OCI-LY3 (cell line): ENCODE data around the gene KIF20B.

Experiments used
- EZH2phosphoT487 ChIP-seq: fragments of 200-600 bp; shearing (Covaris generic); IDR thresholded peaks from 2 replicates; pipeline ENCODE4 v1.6.1; 2018; ENCODE audit warnings: antibody characterized with exemption, mixed run types, low read depth
- TF ChIP-seq, protein P1 (sequence below): fragments of 200-600, 300-600 bp; sonication (generic); IDR thresholded peaks from 2 replicates; pipeline ENCODE4 v1.5.1; 2014; ENCODE audit warnings: antibody characterized with exemption, low read length, low read depth

DNA sequence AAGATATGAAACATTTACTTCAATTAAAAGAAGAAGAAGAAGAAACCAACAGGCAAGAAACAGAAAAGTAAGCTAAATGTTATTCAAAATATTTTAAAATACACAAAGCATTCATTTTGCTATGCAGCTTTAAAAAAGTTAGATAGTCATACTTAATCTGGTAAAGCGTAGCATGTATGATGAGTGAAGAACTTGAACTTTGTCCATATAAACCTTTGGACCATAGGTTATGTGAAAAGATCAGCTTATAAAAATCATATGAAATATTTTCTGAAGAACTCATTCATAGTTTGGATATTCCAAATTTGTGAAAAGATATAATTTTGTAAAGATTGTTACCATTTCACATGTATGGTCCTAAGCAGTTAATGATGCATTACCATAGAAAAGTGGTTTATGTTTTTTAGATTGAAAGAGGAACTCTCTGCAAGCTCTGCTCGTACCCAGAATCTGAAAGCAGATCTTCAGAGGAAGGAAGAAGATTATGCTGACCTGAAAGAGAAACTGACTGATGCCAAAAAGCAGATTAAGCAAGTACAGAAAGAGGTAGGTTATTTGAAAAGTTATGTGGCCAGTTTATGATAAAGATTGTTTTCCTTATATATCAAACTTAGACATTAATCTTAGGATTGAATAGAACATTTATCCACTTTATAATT, 37.3 kb downstream of the KIF20B start:
- TF ChIP-seq EZH2phosphoT487 = no peak
- TF ChIP-seq, protein P1, sequence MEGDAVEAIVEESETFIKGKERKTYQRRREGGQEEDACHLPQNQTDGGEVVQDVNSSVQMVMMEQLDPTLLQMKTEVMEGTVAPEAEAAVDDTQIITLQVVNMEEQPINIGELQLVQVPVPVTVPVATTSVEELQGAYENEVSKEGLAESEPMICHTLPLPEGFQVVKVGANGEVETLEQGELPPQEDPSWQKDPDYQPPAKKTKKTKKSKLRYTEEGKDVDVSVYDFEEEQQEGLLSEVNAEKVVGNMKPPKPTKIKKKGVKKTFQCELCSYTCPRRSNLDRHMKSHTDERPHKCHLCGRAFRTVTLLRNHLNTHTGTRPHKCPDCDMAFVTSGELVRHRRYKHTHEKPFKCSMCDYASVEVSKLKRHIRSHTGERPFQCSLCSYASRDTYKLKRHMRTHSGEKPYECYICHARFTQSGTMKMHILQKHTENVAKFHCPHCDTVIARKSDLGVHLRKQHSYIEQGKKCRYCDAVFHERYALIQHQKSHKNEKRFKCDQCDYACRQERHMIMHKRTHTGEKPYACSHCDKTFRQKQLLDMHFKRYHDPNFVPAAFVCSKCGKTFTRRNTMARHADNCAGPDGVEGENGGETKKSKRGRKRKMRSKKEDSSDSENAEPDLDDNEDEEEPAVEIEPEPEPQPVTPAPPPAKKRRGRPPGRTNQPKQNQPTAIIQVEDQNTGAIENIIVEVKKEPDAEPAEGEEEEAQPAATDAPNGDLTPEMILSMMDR = no peak
